ENCODE data around the gene JTB.

DNA sequence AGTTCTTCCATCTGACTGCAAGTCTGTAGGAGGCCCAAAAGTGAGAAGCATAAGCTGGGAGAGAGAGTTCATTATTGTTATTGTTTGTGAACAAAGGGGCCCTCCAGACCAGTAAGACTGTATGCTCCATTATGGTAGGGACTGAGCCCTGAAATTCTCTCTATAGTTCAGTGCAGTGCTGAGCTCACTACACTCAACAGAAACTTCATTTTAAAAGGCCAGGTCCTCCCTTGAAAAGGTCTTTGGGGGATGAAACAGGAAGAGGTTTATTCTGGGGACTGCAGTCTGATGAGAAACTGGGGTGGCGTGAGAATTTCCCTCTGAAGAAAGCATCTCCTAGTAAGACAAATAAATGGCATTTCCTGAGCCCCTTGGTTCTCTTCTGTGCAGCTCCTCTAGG is 49.2 kb downstream of the JTB start:
- TF ChIP-seq, protein P1, sequence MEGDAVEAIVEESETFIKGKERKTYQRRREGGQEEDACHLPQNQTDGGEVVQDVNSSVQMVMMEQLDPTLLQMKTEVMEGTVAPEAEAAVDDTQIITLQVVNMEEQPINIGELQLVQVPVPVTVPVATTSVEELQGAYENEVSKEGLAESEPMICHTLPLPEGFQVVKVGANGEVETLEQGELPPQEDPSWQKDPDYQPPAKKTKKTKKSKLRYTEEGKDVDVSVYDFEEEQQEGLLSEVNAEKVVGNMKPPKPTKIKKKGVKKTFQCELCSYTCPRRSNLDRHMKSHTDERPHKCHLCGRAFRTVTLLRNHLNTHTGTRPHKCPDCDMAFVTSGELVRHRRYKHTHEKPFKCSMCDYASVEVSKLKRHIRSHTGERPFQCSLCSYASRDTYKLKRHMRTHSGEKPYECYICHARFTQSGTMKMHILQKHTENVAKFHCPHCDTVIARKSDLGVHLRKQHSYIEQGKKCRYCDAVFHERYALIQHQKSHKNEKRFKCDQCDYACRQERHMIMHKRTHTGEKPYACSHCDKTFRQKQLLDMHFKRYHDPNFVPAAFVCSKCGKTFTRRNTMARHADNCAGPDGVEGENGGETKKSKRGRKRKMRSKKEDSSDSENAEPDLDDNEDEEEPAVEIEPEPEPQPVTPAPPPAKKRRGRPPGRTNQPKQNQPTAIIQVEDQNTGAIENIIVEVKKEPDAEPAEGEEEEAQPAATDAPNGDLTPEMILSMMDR (IDR thresholded peaks at IDR 0.05; ENCODE audit: low read depth, low read length), result no peak
- no peak for TF ChIP-seq EZH2phosphoT487 (IDR thresholded peaks at IDR 0.05; ENCODE audit: low read depth)
